Activated naive CD8-positive, alpha-beta T cell (primary cell): ENCODE measurements around the gene KL.

Experiments used
- H3K27ac Mint-ChIP-seq: one replicate; pipeline ENCODE4 v1.8.0; 2021; ENCODE audit warnings: mixed read lengths
- H3K27me3 Mint-ChIP-seq: one replicate; pipeline ENCODE4 v1.8.0; 2021; ENCODE audit warnings: mixed read lengths
- H3K36me3 Mint-ChIP-seq: one replicate; pipeline ENCODE4 v1.8.0; 2021; ENCODE audit warnings: mixed read lengths
- H3K4me1 Mint-ChIP-seq: one replicate; pipeline ENCODE4 v1.8.0; 2021; ENCODE audit warnings: low read depth, mixed read lengths
- H3K4me3 Mint-ChIP-seq: one replicate; pipeline ENCODE4 v1.8.0; 2021; ENCODE audit warnings: mild to moderate bottlenecking, mixed read lengths
- H3K9me3 Mint-ChIP-seq: one replicate; pipeline ENCODE4 v1.8.0; 2021; ENCODE audit warnings: low read depth, mixed read lengths

The KL gene

DNA sequence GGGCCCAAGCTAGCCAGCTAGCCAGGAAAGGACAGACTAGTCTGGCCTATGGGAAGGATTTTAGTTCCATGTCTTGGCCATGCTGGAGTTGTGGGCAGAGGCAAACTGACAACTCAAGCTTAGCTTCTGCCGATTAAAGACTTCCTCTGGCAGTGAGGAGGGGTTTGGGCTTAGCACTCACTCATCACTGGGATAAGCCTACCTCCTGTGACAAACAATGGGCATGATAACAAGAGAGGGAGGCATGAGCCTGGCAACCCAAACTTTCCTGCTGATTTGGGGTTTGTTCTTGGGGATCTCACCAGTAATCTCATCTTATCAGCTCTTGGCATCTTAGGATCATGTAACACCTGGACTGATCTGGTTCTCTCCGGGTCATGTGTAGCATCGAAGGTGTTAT lies 83.6 kb downstream of the KL start:
- no peak overlapping the region for H3K27ac Mint-ChIP-seq

GRCh38 chr13:33100886-33101285 lies 84.7 kb downstream of the KL start:
- peaks cover 9% of the 10 kb centered on the region for H3K27me3 Mint-ChIP-seq
- no peaks in the 10 kb centered on the region for H3K36me3 Mint-ChIP-seq
- H3K9me3 Mint-ChIP-seq, result peaks cover 7% of the 10 kb centered on the region
- H3K27ac Mint-ChIP-seq, result no peak overlapping the region
- no peaks in the 10 kb centered on the region for H3K4me1 Mint-ChIP-seq
- H3K4me3 Mint-ChIP-seq, result no peak overlapping the region

More for the DNA sequence above, 83.6 kb downstream of the KL start:
- Mint-ChIP-seq H3K4me3 (no peak overlapping the region), H3K9me3 (peaks cover 7% of the 10 kb centered on the region), H3K27me3 (peaks cover 7% of the 10 kb centered on the region), H3K4me1 (no peaks in the 10 kb centered on the region), H3K36me3 (no peaks in the 10 kb centered on the region)

GRCh38 chr13:33101835-33102234 lies 85.6 kb downstream of the KL start:
- H3K27ac Mint-ChIP-seq, result no peak overlapping the region
- no peaks in the 10 kb centered on the region for H3K4me1 Mint-ChIP-seq
- H3K36me3 Mint-ChIP-seq, result no peaks in the 10 kb centered on the region
- H3K4me3 Mint-ChIP-seq, result no peak overlapping the region
- H3K9me3 Mint-ChIP-seq, result peaks cover 7% of the 10 kb centered on the region
- peaks cover 14% of the 10 kb centered on the region for H3K27me3 Mint-ChIP-seq

DNA sequence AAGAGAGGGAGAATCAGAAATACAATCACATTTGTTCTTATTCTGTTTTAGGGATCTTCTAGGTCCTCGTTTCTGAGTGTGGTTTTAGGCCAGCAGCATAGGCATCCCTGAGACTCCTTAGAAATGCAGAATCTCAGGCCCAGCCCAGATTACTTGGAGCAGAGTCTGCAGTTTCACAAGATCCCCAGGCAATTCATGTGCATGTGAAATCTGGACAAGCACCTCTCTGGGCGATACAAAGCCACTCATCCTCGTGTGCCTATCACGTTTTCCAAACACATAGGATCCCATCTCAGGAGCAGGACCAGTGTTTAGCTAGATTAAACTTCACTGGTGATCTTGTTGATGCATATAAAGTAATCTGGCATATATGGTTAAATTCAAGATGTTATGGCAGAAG lies 87.2 kb downstream of the KL start:
- Mint-ChIP-seq H3K4me3 (no peak overlapping the region), H3K4me1 (no peaks in the 10 kb centered on the region), H3K9me3 (peaks cover under 1% of the 10 kb centered on the region), H3K27me3 (peaks cover 19% of the 10 kb centered on the region), H3K36me3 (no peaks in the 10 kb centered on the region), H3K27ac (no peak overlapping the region)

- Mint-ChIP-seq H3K27ac (no peak overlapping the region), H3K9me3 (no peaks in the 10 kb centered on the region), H3K36me3 (no peaks in the 10 kb centered on the region), H3K27me3 (peaks cover 16% of the 10 kb centered on the region), H3K4me3 (no peak overlapping the region), H3K4me1 (no peaks in the 10 kb centered on the region)
Measured at GRCh38 chr13:33105387-33106005, 89.3 kb downstream of the KL start.

DNA sequence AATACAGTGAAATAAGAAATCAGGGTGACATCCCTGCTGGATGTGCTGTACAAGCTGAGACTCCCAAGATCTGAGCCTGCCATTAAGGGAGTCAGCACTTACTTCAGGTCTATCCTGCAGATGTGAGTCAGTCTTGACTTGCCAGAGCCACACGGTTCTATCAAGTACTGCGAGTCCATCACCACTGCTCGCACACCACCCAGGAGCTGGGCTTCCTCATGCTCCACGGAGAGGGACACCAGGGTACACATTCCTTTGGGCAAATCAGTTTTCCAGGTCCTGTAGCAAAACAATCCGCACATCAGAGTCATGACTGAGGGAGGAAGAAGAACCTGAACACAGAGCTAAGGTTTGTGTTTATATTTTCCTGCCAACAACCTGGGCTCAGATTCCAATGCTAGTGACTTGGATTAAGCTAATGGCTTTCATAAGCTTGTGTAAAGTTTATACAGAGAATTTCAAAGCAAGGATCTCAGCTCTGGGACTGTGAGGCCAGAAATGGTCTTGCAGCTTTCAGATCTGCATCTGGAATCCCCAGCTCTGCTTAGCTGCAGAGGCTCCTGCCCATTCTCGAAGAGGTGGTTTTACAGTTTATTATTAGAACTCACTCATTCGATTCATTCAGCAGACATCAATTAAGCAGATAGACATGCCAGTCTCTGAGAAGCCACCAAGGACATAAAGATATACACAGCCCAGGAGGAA lies 90.6 kb downstream of the KL start:
- Mint-ChIP-seq H3K27ac (no peak overlapping the region), H3K27me3 (peaks cover 14% of the 10 kb centered on the region), H3K9me3 (no peaks in the 10 kb centered on the region), H3K4me3 (no peak overlapping the region), H3K36me3 (no peaks in the 10 kb centered on the region), H3K4me1 (no peaks in the 10 kb centered on the region)

- Mint-ChIP-seq H3K4me3 (no peak overlapping the region), H3K27ac (no peak overlapping the region), H3K27me3 (peaks cover 14% of the 10 kb centered on the region), H3K9me3 (no peaks in the 10 kb centered on the region), H3K4me1 (no peaks in the 10 kb centered on the region), H3K36me3 (no peaks in the 10 kb centered on the region)
Measured at GRCh38 chr13:33107361-33107760, 91.1 kb downstream of the KL start.

DNA sequence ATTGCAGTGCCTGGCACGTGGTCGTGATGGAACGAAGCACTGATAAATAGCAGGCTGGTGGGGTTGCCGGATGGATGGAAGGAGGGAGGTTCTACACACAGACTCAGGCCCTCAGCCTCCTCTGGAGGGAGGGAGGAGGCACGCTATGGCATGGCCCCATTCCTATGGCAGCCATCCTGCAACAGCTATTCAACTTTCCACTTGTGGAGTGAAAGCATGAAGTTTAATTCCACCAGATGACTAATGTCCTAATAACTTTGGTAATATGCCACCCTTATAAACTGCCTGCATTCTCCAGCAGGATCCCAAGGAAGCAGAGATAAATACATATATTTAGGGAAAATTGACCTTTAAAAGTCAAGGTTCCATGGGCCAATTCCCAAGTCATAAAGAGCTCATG lies 92.4 kb downstream of the KL start:
- Mint-ChIP-seq H3K4me1 (no peaks in the 10 kb centered on the region), H3K27me3 (peaks cover 14% of the 10 kb centered on the region), H3K36me3 (no peaks in the 10 kb centered on the region), H3K4me3 (no peak overlapping the region), H3K9me3 (no peaks in the 10 kb centered on the region), H3K27ac (no peak overlapping the region)

DNA sequence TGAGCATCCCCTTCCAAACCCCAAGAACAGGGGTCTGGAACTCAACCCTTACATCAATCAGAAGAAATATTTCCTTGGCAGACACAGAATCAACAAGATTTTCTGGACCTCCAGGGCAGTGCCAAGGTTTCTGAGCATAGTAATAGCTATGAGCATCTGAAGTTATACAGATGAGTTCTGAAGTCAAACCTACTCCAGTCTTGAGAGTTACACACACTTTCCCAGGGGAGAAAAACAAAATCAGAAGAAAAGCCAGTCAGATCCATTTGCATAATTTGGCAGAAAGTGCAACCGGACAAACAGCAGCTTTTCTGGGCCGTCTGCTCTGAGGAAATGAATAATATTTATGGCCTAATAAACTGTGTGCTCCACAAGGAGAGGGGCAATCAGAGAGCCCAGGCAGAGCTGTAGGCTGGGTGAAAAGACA lies 93.1 kb downstream of the KL start:
- Mint-ChIP-seq H3K4me3 (no peak overlapping the region), H3K9me3 (no peaks in the 10 kb centered on the region), H3K27me3 (peaks cover 12% of the 10 kb centered on the region), H3K36me3 (no peaks in the 10 kb centered on the region), H3K27ac (no peak overlapping the region), H3K4me1 (no peaks in the 10 kb centered on the region)

- no peaks in the 10 kb centered on the region for H3K36me3 Mint-ChIP-seq
- no peak overlapping the region for H3K4me3 Mint-ChIP-seq
- no peaks in the 10 kb centered on the region for H3K4me1 Mint-ChIP-seq
- H3K27ac Mint-ChIP-seq, result no peak overlapping the region
- peaks cover 12% of the 10 kb centered on the region for H3K27me3 Mint-ChIP-seq
- no peaks in the 10 kb centered on the region for H3K9me3 Mint-ChIP-seq
Measured at GRCh38 chr13:33109801-33110200, 93.6 kb downstream of the KL start.

DNA sequence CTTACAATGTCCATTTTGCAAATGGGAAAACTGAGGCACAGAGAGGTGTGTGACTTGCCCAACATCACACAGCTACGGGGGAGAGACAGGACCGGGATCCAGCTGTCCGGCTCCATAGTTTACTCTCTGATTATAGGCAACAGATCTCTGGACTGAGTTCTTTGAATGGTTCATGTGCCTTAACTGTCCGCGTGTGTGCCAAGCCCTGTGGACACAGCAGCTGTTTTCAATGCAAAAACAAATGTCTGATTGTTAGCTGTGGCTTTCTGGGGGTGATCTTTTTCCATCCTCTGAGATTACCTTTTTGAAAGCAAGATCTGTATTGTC lies 94.1 kb downstream of the KL start:
- H3K4me1 Mint-ChIP-seq, result no peaks in the 10 kb centered on the region
- no peak overlapping the region for H3K4me3 Mint-ChIP-seq
- no peaks in the 10 kb centered on the region for H3K9me3 Mint-ChIP-seq
- H3K27ac Mint-ChIP-seq, result no peak overlapping the region
- H3K36me3 Mint-ChIP-seq, result no peaks in the 10 kb centered on the region
- H3K27me3 Mint-ChIP-seq, result peaks cover 11% of the 10 kb centered on the region

DNA sequence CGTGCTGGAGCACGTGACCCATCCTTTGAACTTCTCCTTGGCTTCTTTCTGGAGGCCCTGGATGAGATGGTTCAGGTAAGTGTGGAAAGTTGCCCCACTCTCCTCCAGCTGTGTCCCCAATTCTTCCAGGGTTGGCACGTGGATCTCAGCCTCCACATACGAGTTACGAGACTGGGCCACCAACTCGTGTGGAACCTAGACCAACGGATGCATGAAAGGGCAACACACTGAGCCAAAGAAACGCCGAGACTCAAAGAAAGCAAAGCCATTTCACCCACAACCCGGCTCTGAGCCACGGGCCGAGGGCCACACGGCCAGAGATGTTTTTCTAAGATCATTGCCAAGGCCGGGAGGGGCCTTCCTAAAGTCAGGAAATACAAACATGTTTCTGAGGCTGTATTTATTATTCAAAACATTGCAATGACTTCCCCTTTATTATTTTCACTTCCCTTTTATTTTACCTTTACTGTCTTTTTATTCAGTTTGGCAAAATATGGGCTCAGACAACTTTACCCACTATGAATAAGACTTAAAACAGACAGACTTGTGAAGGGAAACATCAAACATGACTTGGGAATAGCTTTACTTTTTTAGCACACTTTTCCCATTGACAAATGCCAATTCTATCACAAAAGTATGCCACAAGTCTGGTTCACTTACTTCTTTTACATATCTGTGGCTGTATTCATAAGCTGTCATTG lies 94.6 kb downstream of the KL start:
- Mint-ChIP-seq H3K36me3 (no peaks in the 10 kb centered on the region), H3K9me3 (no peaks in the 10 kb centered on the region), H3K4me3 (no peak overlapping the region), H3K27ac (no peak overlapping the region), H3K27me3 (peaks cover 9% of the 10 kb centered on the region), H3K4me1 (no peaks in the 10 kb centered on the region)

- no peaks in the 10 kb centered on the region for H3K4me1 Mint-ChIP-seq
- H3K36me3 Mint-ChIP-seq, result no peaks in the 10 kb centered on the region
- H3K27ac Mint-ChIP-seq, result no peak overlapping the region
- H3K27me3 Mint-ChIP-seq, result peaks cover 6% of the 10 kb centered on the region
- H3K4me3 Mint-ChIP-seq, result no peak overlapping the region
- no peaks in the 10 kb centered on the region for H3K9me3 Mint-ChIP-seq
Measured at GRCh38 chr13:33111414-33112110, 95.3 kb downstream of the KL start.

DNA sequence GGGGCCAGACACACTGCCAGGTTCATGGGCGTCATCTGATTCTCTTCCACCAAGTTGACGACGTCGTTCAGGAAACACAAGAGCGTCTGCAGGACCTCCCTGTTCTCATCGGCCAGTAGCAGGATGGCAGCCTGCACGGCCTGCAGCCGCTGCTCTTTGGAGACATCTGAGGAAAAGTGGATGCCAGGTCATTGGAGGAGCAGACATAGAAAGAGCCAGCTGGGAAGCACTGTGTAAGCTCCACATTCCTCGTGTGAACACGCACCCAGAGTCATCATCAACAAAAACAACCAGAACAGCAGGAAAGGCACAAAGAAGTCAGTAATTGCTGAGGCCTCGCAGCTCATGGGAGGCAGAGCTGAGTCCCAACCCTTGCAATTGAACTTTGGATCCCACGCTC lies 96.5 kb downstream of the KL start:
- Mint-ChIP-seq H3K9me3 (no peaks in the 10 kb centered on the region), H3K27ac (no peak overlapping the region), H3K36me3 (no peaks in the 10 kb centered on the region), H3K4me3 (no peak overlapping the region), H3K4me1 (no peaks in the 10 kb centered on the region), H3K27me3 (peaks cover 1% of the 10 kb centered on the region)

DNA sequence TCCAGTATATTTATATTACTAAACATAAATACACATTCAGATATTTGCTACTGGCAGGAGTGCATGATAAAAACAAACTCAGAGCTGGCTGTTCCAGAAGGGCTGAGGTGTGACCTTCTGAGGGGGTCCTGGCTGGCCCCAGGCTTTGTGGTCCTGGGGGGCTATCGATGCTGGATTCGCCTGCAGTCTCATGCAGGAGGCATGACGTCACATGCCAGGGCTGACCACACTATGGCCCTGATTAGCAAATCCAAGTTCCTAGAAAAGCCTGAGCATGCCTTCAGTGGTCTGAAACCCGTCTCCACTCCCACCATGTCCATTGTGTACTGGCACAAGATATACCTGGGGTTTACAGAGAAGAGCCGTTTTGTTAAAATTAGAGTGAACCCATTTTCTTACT lies 97.9 kb downstream of the KL start:
- H3K9me3 Mint-ChIP-seq, result no peaks in the 10 kb centered on the region
- no peaks in the 10 kb centered on the region for H3K27me3 Mint-ChIP-seq
- H3K4me1 Mint-ChIP-seq, result no peaks in the 10 kb centered on the region
- H3K36me3 Mint-ChIP-seq, result no peaks in the 10 kb centered on the region
- no peak overlapping the region for H3K4me3 Mint-ChIP-seq
- no peak overlapping the region for H3K27ac Mint-ChIP-seq
